Activated naive CD8-positive, alpha-beta T cell treated with anti-CD3 and anti-CD28 coated beads, Interleukin-2, amount 10 ng/mL, durations not matched to agents 7 days and 5 days (primary cell): ENCODE measurements around the gene LDLRAD4. TPM values are rescaled to one million over a fixed set of nuclear protein-coding genes. Genes with fewer than 3 reads are reported as not detected.

Source experiments
- ATAC-seq: fragments of 150-1000 bp; cut with Tn5 transposase; one replicate; pipeline ENCODE4 v1.10.0; 2021; ENCODE audit warnings: low read depth, moderate library complexity
- POLR2A ChIA-PET: fragments of 350-600 bp; sonication (Branson Sonifier 250); formaldehyde crosslinking; loops from one replicate; lab custom pipeline; 2021; ENCODE audit warnings: antibody characterized with exemption; lab: Charles Lee
- DNase-seq: peaks from one replicate; pipeline ENCODE4 v3.0.0; 2021
- H3K27ac Mint-ChIP-seq: one replicate; pipeline ENCODE4 v1.8.0; 2022; ENCODE audit warnings: mild to moderate bottlenecking, mixed read lengths
- H3K27me3 Mint-ChIP-seq: one replicate; pipeline ENCODE4 v1.8.0; 2022; ENCODE audit warnings: mild to moderate bottlenecking, moderate library complexity, mixed read lengths
- H3K36me3 Mint-ChIP-seq: one replicate; pipeline ENCODE4 v1.8.0; 2021; ENCODE audit warnings: mild to moderate bottlenecking, mixed read lengths
- H3K4me1 Mint-ChIP-seq: one replicate; pipeline ENCODE4 v1.8.0; 2021; ENCODE audit warnings: mixed read lengths
- H3K4me3 Mint-ChIP-seq: one replicate; pipeline ENCODE4 v1.8.0; 2022; ENCODE audit warnings: mild to moderate bottlenecking, moderate library complexity, mixed read lengths
- H3K9me3 Mint-ChIP-seq: one replicate; pipeline ENCODE4 v1.8.0; 2021; ENCODE audit warnings: mixed read lengths
- microRNA-seq: library from miRNA; unstranded; fragments of <30 nt; microRNA quantifications from one replicate; pipeline ENCODE4 v1.2.0, GENCODE V29; 2022
- total RNA-seq, 2 experiments: library from RNA; stranded (reverse); gene quantifications; one replicate each; pipeline ENCODE4 v1.2.3, GENCODE V29; 2021

LDLRAD4 gene
- total RNA-seq, 2 experiments from 2014 or later: 40.3 to 44.3 TPM

GRCh38 chr18:13696961-13697360, 478.4 kb downstream of the LDLRAD4 start:
- POLR2A ChIA-PET: no interaction called here
- no peak for DNase-seq

GRCh38 chr18:13700153-13700552, 481.6 kb downstream of the LDLRAD4 start:
- no peak for DNase-seq
- Mint-ChIP-seq H3K27ac (no peak overlapping the region), H3K9me3 (peaks cover 31% of the 10 kb centered on the region), H3K27me3 (no peaks in the 10 kb centered on the region), H3K36me3 (peaks cover 62% of the 10 kb centered on the region), H3K4me1 (peaks cover 2% of the 10 kb centered on the region), H3K4me3 (no peak overlapping the region)
- ATAC-seq: no peak
- POLR2A ChIA-PET: no interaction called here

More at GRCh38 chr18:13696961-13697360, 478.4 kb downstream of the LDLRAD4 start:
- no peak overlapping the region for H3K27ac Mint-ChIP-seq
- peaks cover 60% of the 10 kb centered on the region for H3K36me3 Mint-ChIP-seq
- H3K4me1 Mint-ChIP-seq: peaks cover 2% of the 10 kb centered on the region
- ATAC-seq: no peak
- no peaks in the 10 kb centered on the region for H3K27me3 Mint-ChIP-seq
- H3K9me3 Mint-ChIP-seq: peaks cover 22% of the 10 kb centered on the region
- no peak overlapping the region for H3K4me3 Mint-ChIP-seq

Small RNA genes lying within 50 kb of the gene (microRNA-seq; reads per million reads assigned to microRNA genes)
- gene MIR4526 (3.5 reads per million), gene MIR5190 (not detected)

Other genes starting within 250 kb of the LDLRAD4 start
- gene CEP192, start 227.4 kb upstream of the LDLRAD4 start, total RNA-seq: 10 to 100 TPM; 49.8 to 50.6 TPM